GM19455 (cell line): ENCODE data around the gene AFF2.
A peak's percentile ranks its signal among the peaks of the same experiment; 100 is the strongest.

Experiments
- ATAC-seq: cut with Tn5 transposase; IDR thresholded peaks from one replicate; pipeline ENCODE4 v1.9.1; 2021; ENCODE audit not compliant: unreplicated experiment

The AFF2 gene

DNA sequence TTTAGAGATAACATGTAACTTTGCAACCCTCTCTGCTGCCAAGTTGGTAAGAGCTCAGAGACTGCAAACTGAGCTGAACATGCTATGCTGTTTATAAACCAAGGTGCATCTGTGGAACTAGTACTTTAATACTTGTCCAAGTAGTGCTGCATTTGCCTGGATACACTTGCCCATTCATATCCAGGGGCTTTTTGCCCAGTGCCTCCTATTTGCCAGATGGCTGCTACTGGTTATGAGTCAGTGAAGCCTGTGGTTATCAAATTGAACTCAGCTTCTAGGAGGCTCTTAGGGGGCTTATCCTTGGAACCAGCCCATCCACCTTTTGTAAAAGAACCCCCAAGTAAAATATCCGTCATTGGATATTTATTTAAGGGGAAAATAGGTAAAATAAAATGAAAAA lies 79.6 kb downstream of the AFF2 start:
- no peak for ATAC-seq

GRCh38 chrX:148582353-148582752 lies 81.9 kb downstream of the AFF2 start:
- ATAC-seq = no peak

DNA sequence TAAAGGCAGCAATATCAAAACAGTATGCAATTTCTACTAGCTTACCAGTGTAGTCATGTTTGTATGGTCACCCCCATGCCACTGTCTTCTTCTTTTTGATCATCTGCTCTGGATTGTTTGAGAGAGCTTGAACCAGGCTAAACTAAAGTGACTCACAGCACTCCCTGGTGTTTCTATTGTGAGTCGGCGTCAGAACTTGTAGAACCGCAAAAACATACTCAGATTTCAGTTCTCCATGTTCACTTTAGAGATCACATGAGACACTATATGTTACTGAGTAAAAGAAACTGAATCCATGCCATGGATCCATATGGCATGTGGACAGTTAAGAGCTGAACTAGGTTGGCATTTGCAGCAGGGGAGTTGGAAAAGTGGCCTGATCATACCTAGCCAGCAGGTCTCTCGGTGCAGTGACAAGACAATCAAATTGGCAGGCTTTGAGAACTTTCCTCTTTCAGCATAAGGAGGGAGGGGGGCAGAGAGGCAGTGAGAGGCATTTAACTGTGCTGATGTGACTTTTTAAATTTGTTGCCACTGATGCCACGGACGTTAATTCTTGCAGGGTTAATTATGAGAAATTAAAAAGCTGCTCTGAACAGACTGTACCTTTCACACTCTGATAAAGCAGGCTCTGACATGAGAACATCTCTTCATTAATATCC lies 88.4 kb downstream of the AFF2 start:
- ATAC-seq = no peak

DNA sequence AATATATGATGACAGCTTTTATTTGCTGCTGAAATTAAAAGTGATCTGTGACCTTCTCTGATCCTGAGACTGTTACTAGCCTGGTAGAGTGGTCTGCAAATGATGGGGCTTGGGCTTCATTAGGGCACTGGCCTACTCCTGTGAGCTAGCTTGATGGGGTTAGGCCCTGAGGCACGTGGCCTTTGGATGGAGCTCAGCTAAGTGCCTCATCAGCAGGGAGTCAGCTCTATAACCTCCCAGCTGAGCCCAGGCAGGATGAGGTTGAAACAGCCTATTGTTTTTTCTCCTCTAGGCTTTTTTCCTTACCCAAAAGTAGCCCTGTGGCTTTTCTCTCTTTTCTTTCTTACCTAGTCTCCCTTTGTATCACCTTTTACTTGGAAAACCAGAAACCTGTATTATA lies 92.2 kb downstream of the AFF2 start:
- ATAC-seq = no peak

- ATAC-seq = no peak
These were observed 92.7 kb downstream of the AFF2 start for GRCh38 chrX:148593146-148593545.

DNA sequence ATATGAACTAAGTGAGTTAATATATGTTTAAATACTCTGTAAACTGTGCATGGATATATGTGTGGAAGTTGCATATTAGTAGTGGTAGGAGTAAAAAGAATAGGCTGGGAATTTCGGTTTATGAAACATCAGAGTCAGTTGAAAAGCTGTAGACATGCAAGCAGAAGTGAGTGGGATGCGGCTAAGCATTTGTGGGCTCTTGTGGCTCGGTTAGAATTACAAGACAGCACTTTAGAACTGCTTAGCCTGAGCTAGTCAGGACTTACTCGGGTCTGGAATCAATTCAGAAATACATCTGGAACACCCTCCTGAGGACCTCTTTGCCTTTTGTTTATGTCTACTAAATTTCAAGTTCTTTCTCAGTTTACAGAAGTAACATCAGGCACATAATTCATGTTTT lies 93.6 kb downstream of the AFF2 start:
- ATAC-seq = no peak

DNA sequence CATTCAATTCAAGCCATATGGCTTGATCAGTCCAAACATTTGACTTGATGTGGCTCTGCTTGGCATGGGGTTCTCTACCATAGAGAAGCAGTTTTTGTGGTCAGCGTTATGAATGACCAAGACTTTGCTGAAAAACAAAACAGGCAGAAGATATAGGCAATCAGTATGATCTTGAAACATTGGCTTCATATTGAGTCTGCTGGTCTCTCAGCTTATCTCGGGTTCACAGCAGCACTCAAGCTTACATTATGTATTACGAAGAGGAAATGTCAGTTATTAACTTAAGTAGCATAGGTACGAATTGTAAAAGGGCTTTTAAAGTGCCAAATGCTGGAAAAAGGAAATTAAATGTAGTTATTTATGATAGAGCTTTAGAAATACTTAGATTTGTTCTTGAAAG lies 99.0 kb downstream of the AFF2 start:
- no peak for ATAC-seq

GRCh38 chrX:148600131-148600530 lies 99.7 kb downstream of the AFF2 start:
- ATAC-seq = no peak

GRCh38 chrX:148600581-148600980 lies 100.2 kb downstream of the AFF2 start:
- no peak for ATAC-seq

DNA sequence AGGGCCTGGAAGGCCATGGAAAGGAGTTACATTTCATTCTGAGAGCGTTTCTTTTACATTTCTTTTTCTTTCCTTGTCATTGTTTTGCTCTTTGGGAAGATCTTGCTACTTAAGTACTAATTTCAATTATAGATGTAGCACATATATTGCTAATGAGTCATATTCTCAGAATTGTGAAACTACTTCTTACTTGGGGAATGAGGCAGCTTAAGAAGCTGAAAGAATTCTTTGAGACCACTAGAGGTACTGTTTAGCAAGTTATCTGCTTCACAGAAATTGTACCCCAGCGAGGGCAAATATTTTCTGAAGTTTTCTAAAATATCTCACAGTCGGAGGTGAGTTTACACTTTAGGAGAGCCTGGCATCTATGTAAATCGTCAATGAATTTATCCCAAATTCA lies 100.6 kb downstream of the AFF2 start:
- ATAC-seq = no peak

DNA sequence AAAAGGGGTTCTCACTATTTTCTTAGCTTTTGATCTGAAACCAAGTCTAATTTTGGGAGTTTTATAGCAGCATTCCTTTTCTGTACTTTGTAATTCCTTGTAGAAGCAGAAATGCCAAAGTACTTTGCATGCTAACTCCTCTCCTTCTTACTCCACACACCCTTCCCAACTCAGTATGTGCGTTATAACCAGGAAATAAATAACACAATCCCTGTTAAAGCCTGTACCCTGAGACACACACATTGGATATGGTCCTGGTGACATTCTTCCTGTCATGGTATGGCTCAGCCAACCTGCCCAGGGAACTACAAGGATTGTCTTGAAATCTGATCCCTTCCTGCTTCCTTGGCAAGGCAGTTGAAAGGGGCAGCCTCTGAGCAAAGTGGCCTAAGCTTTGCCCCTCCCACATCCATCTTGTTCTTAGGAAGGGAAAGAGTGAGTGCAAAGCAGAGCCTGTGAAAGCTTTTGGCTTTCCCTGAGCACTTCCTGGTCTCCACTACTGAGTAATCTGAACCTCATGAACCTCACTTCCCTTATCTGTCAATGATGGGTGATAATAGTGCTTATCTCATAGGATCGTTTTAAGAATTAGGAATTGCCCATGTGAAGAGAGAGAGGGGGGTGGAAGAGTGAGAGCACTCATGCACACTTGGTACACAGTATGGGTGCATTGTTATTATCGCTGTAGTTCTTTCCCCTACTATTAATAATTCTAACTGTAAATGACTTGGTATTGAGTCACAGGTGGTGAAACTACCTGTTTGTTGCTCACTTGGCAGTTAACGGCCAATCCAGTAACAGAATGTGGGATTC lies 109.3 kb downstream of the AFF2 start:
- peak; percentile 81 for ATAC-seq

GRCh38 chrX:148610328-148610698 lies 109.9 kb downstream of the AFF2 start:
- ATAC-seq = peak; percentile 74

DNA sequence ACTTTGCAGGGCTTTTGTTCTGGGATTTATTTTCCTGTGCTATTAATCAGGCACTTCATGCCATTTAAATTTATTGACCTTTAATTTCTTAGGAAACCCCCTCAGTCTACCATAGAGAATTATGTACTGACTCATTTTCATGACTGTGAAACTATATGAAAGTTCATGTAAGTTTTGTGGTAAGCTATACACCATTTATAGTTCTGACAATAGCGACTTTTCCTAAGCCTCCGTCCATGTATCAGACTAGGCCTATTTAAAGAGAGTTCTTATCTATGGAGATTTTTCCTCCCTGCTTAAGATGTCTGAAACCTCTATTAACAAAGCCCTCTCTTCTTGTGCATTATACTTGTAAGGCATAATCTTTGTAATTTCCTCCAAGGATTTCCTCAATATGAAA lies 111.6 kb downstream of the AFF2 start:
- ATAC-seq = no peak

DNA sequence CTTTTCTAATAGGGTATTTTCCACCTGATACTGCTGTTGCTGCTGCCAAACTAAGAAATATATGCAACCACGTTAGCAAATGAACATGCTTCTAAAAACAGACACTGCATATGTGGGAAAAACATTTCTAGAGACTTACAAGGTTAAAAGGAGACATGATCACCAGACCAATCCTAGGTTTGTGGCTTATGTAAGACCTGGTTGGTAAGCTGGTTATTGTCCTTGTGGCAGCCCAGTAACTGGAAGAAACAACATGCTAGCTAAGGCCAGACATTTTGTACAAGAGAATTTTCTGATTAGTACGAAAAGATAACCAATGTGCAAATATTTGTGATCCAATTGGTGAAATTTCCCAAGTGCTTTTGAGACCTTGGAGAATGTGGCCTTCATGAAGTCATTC lies 112.0 kb downstream of the AFF2 start:
- no peak for ATAC-seq

DNA sequence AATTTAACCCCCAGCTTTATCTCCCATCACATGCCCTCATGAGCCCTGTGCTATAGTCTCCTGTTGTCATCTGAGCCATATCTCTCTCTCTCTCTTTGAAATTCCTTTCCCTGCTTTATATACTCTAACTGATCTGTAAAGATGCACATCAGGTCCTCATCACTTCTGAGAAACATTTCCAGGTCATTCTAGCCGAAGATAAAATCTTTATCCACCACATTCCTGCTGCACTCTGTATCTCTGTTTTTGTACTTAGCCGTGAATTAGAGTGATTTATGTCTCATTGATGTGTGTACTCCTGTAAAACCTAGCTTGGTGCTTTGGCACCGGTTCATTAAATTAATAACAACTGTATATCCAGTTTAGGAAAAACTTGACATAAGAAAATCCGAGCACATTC lies 113.2 kb downstream of the AFF2 start:
- no peak for ATAC-seq

DNA sequence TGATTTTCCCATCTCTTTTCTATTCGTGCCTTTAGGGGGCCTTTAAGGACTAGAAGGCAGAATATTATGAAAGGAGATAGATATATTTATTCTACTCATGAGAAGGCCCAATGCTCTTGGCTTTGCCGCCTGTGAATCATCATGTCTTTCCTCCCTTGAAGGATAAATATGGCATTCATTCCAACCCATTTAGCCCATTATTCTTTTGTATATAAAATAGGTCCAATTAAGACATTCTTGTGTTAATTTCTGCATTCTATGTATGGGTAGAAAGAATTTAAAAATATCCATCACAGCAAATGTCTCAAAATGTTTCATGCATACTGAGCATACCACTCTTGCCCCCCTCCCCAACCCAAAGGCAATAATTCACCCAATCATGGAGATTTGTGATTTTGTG lies 115.1 kb downstream of the AFF2 start:
- ATAC-seq = no peak

- ATAC-seq = no peak
These were observed 118.3 kb downstream of the AFF2 start for GRCh38 chrX:148618470-148619445.

GRCh38 chrX:148620023-148620422 lies 119.6 kb downstream of the AFF2 start:
- ATAC-seq = no peak

DNA sequence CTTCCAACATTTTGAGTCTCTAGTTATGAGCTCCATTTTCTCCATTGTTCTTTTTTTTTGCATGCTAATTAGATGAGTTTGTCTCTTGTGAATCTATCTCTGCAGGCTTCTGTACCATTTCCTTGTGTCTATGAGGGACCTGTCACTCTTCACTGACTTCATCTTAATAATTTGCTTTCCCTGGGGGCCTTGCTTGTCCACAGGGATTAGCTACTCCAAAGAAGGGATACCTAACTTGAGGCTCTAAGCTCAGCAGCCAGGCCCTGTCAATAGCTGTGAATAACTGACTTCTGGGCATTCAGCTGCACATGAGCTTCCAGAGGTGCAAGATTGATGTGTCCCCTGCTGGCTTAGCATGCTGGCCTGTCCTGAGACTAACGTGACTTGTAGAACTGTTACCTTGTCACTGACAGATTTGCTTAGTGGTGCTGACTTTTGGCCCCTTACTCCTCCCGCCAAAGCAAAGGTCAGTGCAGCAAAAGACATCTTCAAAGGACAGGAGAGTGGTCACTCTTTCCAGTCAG lies 124.6 kb downstream of the AFF2 start:
- ATAC-seq = no peak

- ATAC-seq = no peak
These were observed 128.2 kb downstream of the AFF2 start for GRCh38 chrX:148628621-148629020.

GRCh38 chrX:148629434-148629833 lies 129.0 kb downstream of the AFF2 start:
- no peak for ATAC-seq
